GM12891 (cell line): ENCODE data around the gene UBASH3B.

Source experiments
- DNase-seq: peaks from one replicate; pipeline ENCODE4 v3.0.0; 2011; ENCODE audit warnings: low spot score; ENCODE audit not compliant: insufficient read length
- FAIRE-seq: peaks from 2 replicates; lab custom pipeline; 2011; peaks lifted over from hg19 to GRCh38; lab: Jason Lieb, UNC
- PAX5 ChIP-seq: IDR thresholded peaks from 2 replicates; pipeline ENCODE4 v1.6.1; 2011; ENCODE audit warnings: low read length, moderate library complexity, mild to moderate bottlenecking; ENCODE audit not compliant: insufficient read depth, severe bottlenecking
- POLR2A ChIP-seq: IDR thresholded peaks from 2 replicates; pipeline ENCODE4 v1.6.1; 2011; ENCODE audit warnings: low read depth, low read length, control low read depth
- POLR2AphosphoS5 ChIP-seq: IDR thresholded peaks from 2 replicates; pipeline ENCODE4 v1.6.1; 2011; ENCODE audit warnings: low read depth, low read length, control low read depth
- POU2F2 ChIP-seq: IDR thresholded peaks from 2 replicates; pipeline ENCODE4 v1.6.1; 2011; ENCODE audit warnings: low read depth, mild to moderate bottlenecking, control low read depth, low read length, moderate library complexity
- SPI1 ChIP-seq: IDR thresholded peaks from 2 replicates; pipeline ENCODE4 v1.6.1; 2011; ENCODE audit warnings: low read depth, low read length, control low read depth
- TAF1 ChIP-seq: IDR thresholded peaks from 2 replicates; pipeline ENCODE4 v1.6.1; 2011; ENCODE audit warnings: low read depth, low read length, control low read depth

UBASH3B gene

DNA sequence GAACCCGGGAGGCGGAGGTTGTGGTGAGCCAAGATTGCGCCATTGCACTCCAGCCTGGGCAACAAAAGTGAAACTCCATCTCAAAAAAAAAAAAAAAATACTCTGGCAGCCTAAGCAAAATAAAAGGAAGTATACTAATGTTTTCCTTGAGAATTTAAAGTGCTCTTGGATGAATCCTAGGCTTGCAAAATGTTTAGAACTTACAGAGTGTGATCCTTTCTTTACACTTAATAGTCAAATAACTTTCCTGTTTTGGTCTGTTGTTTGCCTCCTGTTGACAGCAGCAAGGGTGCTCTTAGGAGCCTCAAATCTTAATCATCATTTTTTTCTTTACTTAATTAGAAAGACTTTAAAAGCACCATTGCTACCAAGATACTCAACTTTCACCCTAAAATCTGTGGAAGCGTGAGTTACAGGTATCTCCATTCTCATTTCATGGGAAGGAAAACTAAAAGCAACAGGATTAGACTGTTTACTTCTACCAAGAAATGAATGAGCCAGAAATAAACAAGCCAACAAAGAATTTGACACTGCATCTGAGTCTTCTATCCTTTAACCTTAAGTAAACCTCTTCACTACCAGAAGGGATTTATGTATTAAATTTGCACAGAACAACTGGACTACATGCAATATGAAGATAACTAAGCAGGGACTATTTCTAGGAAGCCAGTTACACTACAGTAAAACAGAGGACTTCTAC, 144.0 kb downstream of the UBASH3B start:
- TF ChIP-seq POLR2A, result no peak
- no peak for TF ChIP-seq POLR2AphosphoS5
- TF ChIP-seq POU2F2, result no peak
- TF ChIP-seq PAX5, result no peak
- TF ChIP-seq TAF1, result no peak
- no peak for TF ChIP-seq SPI1
- DNase-seq (no peak), FAIRE-seq (no peak)

GRCh38 chr11:122802876-122803275, 147.4 kb downstream of the UBASH3B start:
- DNase-seq, result no peak
- no peak for FAIRE-seq
- TF ChIP-seq SPI1, result no peak
- no peak for TF ChIP-seq POU2F2
- no peak for TF ChIP-seq TAF1
- TF ChIP-seq POLR2AphosphoS5, result no peak
- TF ChIP-seq POLR2A, result no peak
- TF ChIP-seq PAX5, result no peak

- FAIRE-seq (no peak), DNase-seq (no peak)
- TF ChIP-seq SPI1, result no peak
- TF ChIP-seq POLR2AphosphoS5, result no peak
- TF ChIP-seq POU2F2, result no peak
- TF ChIP-seq PAX5, result no peak
- TF ChIP-seq TAF1, result no peak
- no peak for TF ChIP-seq POLR2A
These were observed 147.8 kb downstream of the UBASH3B start for GRCh38 chr11:122803306-122803705.

- DNase-seq (no peak), FAIRE-seq (no peak)
- no peak for TF ChIP-seq POLR2AphosphoS5
- no peak for TF ChIP-seq PAX5
- no peak for TF ChIP-seq POU2F2
- no peak for TF ChIP-seq POLR2A
- no peak for TF ChIP-seq SPI1
- no peak for TF ChIP-seq TAF1
These were observed 148.2 kb downstream of the UBASH3B start for GRCh38 chr11:122803716-122804115.

DNA sequence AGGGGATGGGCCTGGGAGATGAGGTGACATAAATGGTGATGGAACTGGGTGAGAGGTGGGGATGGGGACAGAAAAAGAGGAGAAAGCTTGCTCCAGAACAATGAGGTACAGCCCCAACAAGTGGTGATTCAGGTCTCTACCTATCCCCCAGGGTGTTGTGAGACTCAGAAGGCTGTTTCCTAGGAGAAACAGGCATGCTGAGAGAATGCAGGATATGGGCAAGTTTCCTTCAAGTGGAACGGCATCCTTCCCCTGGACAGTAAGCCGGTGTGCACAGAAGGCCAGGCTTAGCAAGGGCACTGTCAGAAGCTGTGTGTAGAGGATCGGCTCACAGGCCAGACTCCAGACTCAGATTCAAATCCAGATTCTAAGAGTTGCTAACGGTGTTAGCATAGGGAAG, 148.6 kb downstream of the UBASH3B start:
- peak; percentile 80 for FAIRE-seq
- TF ChIP-seq POU2F2 (no peak), TAF1 (no peak), POLR2AphosphoS5 (no peak), PAX5 (no peak), POLR2A (no peak), SPI1 (no peak)
- DNase-seq, result no peak

- FAIRE-seq, result peak; percentile 38
These were observed 149.3 kb downstream of the UBASH3B start for GRCh38 chr11:122804796-122805195.

DNA sequence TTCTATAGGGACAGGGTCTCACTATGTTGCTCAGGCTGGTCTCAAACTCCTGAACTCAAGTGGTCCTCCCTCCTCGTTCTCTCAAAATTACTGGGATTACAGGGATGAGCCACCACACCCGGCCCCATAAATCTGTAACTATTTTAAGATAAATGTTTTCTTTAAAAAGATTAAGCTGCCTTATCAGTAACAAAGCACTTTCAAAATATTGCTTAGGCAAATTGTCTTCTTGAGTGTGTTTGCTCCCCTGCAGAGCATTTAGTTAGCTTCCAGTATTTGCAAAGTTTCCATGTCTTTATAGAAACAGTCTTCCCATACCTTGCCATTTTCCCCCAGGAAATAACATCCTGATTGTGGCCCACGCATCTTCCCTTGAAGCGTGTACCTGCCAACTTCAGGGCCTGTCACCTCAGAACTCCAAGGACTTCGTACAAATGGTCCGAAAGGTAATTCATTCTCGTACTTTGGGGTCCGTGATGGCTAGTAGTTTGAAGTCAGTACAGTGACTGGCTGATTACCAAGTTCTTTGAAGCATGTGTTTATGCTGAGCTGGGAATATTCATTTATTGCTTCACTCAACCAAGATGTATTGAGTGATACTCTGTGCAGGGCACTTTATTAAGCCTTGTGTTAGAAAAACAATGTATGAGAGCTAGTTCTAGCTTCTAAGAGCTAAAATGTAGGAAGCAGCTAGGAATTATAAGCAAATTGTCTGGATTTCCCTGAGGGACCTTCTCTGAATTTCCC, 152.4 kb downstream of the UBASH3B start:
- FAIRE-seq (peak; percentile 23), DNase-seq (no peak)
- no peak for TF ChIP-seq POLR2A
- TF ChIP-seq PAX5, result no peak
- TF ChIP-seq SPI1, result no peak
- no peak for TF ChIP-seq POU2F2
- TF ChIP-seq POLR2AphosphoS5, result no peak
- no peak for TF ChIP-seq TAF1

More at GRCh38 chr11:122804796-122805195, 149.3 kb downstream of the UBASH3B start:
- no peak for DNase-seq
- TF ChIP-seq POLR2A, result no peak
- no peak for TF ChIP-seq TAF1
- no peak for TF ChIP-seq POLR2AphosphoS5
- no peak for TF ChIP-seq SPI1
- TF ChIP-seq POU2F2, result no peak
- no peak for TF ChIP-seq PAX5

DNA sequence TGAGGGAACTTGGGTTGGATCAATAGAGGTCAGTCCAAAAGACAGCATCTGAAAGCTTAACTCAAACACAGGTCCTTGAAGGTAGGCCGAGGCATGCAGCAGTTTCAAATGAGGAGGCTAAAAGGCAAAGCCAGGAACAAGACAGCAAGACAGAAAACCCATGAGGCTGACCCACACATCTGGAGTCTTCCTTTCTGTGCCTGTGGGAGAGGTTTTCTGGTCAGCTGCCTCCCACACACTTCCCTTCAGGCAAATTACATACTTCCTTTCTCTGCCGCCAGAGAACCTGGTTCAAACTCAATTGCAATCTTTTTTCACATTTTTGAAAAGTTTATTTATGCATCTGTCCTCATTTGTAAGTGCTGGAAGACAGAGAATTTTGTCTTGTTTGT, 153.0 kb downstream of the UBASH3B start:
- DNase-seq (no peak), FAIRE-seq (peak; percentile 86)
- TF ChIP-seq POU2F2 (peak; percentile 81), SPI1 (peak; percentile 72), PAX5 (no peak)

GRCh38 chr11:122809866-122810265, 154.3 kb downstream of the UBASH3B start:
- TF ChIP-seq PAX5 (no peak), SPI1 (no peak), POLR2AphosphoS5 (no peak)

More at GRCh38 chr11:122809866-122810265, 154.3 kb downstream of the UBASH3B start:
- DNase-seq (no peak), FAIRE-seq (no peak)
